Stomach smooth muscle (tissue), 2 donors: Measurements from ENCODE around the gene ACOXL.
"Not testable (repeated sequence)": the region's sequence is repeated elsewhere in the genome, so short reads cannot be mapped to it uniquely, and the experiment has no call there.

ENCODE experiments used
- H3K27ac ChIP-seq: one replicate; pipeline ENCODE4 v1.7.0; 2013; ENCODE audit warnings: mild to moderate bottlenecking, low read length, inconsistent platforms
- H3K27me3 ChIP-seq, 2 donors: one replicate each; pipeline ENCODE4 v1.7.0; 2013; ENCODE audit warnings: low read length in 2 of 2; ENCODE audit not compliant: insufficient read depth in 2 of 2, control insufficient read depth in 1 of 2
- H3K36me3 ChIP-seq, 2 donors: one replicate each; pipeline ENCODE4 v1.7.0; 2013; ENCODE audit warnings: low read length in 2 of 2; ENCODE audit not compliant: control insufficient read depth in 2 of 2, insufficient read depth in 2 of 2
- H3K4me1 ChIP-seq: one replicate; pipeline ENCODE4 v1.7.0; 2013; ENCODE audit warnings: low read length; ENCODE audit not compliant: control insufficient read depth, insufficient read depth
- H3K4me3 ChIP-seq, 2 donors: one replicate each; pipeline ENCODE4 v1.7.0; 2013; ENCODE audit warnings: low read length in 2 of 2
- H3K9ac ChIP-seq, 2 donors: one replicate each; pipeline ENCODE4 v1.7.0; 2013; ENCODE audit warnings: low read length in 2 of 2, mild to moderate bottlenecking in 1 of 2
- H3K9me3 ChIP-seq, 2 donors: one replicate each; pipeline ENCODE4 v1.7.0; 2013; ENCODE audit warnings: low read length in 2 of 2; ENCODE audit not compliant: control insufficient read depth in 2 of 2
- donor health status: healthy.
- donor health status: Pancreatic carcinoma.

The ACOXL gene

DNA sequence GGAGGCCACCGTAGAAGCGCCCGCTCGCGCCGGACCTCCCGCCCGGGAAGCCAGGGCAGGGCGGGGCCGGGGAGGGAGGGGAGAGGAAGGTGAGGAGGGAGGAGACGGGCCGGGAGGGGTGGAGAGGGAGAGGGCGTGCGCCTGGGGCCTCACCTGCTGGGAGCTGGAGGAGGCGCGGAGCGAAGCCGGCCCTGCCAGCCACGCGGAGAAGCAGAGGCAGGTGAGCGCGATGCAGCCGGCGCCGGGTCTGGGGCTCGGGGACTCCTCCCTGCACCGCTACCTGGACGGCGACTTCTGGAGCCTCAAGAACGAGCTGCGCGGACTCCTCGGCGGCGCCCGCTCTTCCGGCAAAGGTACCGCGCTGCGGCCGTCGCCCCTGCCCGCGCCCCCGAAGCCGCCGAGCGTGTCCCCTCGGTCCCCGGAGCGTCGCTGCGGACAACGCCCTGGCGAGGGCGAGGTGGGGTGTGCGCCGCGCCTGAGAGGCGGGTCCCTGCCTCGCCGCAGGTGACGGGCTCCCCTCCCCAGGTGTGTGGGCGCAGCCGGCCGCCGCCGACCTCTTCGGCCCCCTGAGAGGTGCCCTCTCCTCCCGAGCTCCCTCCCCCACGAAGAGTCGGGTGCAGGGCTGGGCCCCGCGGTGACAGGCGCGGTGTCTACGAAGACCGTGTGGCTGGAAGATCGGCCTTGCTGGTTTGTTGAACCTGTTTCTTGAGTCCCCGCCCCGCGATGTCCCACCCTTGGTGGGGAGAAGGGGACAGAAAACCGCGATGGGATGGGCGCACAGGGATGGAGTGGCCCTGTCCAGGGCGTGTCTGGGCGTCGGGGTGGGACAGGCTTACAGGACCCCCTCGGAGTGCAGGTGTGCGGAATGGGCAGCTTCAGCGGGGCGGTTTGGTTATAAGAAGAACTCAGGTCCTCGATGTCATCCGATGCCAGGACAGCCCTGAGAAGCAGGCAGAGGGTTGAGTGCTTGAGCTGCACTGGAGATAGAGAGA is at the start of gene ACOXL:
Gene ACOXL, plus strand, starts transcription at position 152 of the 992 bp plus-strand sequence. CDS start 35,817 bp downstream, outside the sequence.
- Histone ChIP-seq H3K27ac (no peak within 1 kb of the TSS), H3K9me3 (peaks cover 0 to 8% of the 10 kb centered on the region in 2 donors), H3K9ac (no peak within 1 kb of the TSS), H3K36me3 (no peaks in the 10 kb centered on the region), H3K27me3 (peaks cover 41 to 46% of the 10 kb centered on the region in 2 donors), H3K4me3 (peak within 1 kb of the TSS; percentile 16 to 54), H3K4me1 (peaks cover 10% of the 10 kb centered on the region)

GRCh38 chr2:110682872-110683271 is 49.5 kb upstream of the ACOXL start:
- H3K4me1 ChIP-seq, result peaks cover 3% of the 10 kb centered on the region
- no peak overlapping the region for H3K27ac ChIP-seq
- no peak overlapping the region for H3K9ac ChIP-seq
- H3K36me3 ChIP-seq, result no peaks in the 10 kb centered on the region
- peaks cover 0 to 5% of the 10 kb centered on the region in 2 donors for H3K9me3 ChIP-seq
- no peaks in the 10 kb centered on the region for H3K27me3 ChIP-seq
- H3K4me3 ChIP-seq, result no peak overlapping the region

DNA sequence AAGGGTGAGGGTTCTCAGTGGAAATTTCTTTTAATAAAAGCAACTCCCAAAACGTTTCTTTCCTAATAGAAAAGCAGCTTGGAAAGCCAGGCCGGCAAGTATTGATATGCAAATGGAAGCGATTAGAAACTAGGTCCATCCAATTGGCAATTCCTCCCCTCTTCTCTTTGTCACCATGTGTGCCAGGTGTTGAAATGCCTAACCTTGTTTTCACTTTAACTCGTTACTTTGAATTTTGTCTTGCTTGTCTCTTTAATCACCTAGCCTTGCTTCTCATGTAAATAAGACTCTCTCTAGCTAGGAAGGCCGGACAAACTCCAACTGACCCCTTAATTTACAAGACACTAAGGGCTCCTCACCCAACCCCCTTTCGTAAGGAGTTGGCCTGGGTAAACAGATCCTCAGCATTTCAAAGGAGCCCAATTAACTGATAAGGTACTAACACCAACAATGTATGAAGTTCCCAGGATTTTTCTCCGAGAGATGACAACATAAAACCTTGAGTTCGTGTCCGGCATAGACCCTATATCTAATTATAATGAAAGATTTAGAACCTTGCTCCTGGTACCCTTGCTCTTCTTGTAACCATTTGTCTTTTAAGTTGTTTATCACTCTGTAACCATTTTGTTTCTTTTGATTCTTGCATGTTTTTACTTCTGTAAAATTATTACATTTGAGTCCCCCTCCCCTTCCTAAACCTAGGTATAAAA is 44.4 kb upstream of the ACOXL start:
- not testable (repeated sequence) for H3K9ac ChIP-seq, H3K4me1 ChIP-seq, H3K4me3 ChIP-seq, H3K27ac ChIP-seq, H3K36me3 ChIP-seq, H3K9me3 ChIP-seq, H3K27me3 ChIP-seq

DNA sequence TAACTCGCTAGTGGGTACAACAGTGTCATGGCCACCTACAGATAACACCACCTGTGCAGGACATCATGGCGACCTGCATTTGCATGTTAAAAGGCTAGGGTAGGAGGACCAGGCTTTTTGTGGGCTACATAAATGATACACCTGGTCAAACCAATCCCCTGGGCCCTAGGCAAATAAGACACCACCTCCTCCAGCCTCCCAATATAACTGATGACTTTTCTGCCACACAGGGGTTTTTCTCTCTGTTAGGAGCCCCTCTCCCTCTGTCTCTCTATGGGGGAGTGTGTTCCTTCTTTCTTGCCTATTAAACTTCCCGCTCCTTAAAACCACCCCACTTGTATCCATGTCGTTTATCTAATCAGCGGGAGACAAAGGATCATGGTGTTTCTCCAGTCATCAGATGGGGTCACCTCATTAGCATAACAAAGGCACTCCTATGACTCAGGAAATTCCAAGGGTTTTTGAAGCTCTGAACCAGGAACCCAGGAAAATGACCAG is 43.7 kb upstream of the ACOXL start:
- Histone ChIP-seq H3K4me3 (no peak overlapping the region), H3K9me3 (peaks cover 0 to 5% of the 10 kb centered on the region in 2 donors), H3K27me3 (no peaks in the 10 kb centered on the region), H3K9ac (no peak overlapping the region), H3K36me3 (no peaks in the 10 kb centered on the region), H3K4me1 (no peaks in the 10 kb centered on the region), H3K27ac (no peak overlapping the region)

DNA sequence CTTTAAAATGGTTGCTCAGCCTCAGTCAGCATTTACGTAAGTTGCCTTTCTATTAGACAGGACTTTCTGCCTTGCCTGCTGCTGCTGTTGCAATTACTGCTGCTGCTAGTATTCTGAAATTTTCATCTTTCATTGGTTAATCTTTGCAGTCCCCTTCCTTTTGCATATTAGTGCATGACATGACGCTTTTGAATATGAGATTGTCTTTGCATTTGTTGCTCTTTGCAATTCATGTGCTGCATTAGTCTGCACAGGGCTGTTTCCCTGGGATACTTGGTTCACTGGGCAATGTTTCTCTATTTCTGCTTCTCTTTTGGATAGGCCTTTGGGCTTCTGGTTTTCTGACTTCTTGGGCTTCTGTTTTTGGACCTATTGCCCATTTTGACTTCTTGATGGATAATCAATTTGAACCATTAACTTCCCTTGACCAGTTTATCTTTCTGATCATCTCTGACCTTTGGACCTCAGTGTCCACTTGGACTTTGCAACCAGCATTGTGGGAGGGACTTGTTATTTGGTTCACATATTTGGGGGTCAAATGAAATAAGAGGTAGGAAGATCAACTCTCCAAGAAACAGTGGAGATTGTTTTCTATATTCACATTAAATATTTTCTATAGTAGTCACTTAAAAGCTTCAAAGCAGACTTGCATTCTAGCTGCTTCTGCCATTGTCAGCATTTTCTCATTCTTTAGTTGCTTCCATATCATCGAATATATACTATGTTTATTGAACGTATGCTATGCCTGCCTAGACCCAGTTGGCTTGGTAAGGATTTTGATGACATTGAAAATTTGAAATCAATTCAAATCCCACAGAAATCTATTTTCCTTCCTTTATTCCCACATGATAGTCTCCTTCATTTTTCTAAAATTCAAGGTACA is 42.0 kb upstream of the ACOXL start:
- H3K4me1 ChIP-seq, result no peaks in the 10 kb centered on the region
- H3K9me3 ChIP-seq, result peaks cover 0 to 5% of the 10 kb centered on the region in 2 donors
- no peak overlapping the region for H3K4me3 ChIP-seq
- no peak overlapping the region for H3K9ac ChIP-seq
- H3K27me3 ChIP-seq, result no peaks in the 10 kb centered on the region
- no peaks in the 10 kb centered on the region for H3K36me3 ChIP-seq
- no peak overlapping the region for H3K27ac ChIP-seq

- no peaks in the 10 kb centered on the region for H3K27me3 ChIP-seq
Observed at GRCh38 chr2:110691612-110692258, 40.6 kb upstream of the ACOXL start.

DNA sequence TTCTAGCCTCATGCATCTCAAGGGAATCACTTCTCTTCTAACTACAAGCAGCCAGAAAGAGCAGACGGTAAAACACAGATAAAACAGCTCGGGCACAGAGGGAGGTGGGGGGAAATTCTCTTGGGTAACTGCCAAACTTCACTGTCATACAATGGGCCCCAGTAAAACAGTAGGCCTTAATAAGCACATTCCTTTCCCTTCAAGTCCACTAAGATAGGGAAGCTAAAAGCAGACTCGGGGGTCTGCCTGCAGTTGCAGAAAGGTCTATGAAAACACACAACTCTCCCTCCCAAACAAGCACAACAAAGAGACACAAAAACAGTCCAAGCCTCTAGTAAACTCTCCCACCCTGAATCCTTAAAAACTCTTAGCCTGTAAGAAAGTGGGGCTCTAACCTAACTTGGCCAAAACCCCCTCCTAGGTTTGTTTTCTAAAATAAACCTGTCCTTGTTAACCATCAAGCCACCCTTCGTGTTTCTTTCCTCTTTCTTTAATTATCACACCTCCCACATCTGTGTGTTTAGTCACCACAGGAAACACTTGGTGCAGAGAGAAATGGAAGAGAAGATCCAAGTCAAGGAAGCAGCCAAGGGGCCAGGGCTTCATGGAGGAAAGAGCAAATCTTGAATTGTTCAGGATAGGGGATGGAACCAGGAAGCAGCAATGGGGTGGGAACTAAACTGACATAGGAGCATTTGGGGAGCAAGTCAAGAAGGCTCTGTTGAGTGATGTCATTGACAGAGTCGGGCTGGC is 37.1 kb upstream of the ACOXL start:
- H3K27me3 ChIP-seq, H3K9ac ChIP-seq, H3K4me1 ChIP-seq, H3K36me3 ChIP-seq, H3K27ac ChIP-seq, H3K4me3 ChIP-seq, H3K9me3 ChIP-seq: not testable (repeated sequence)

More at GRCh38 chr2:110691612-110692258, 40.6 kb upstream of the ACOXL start:
- Histone ChIP-seq H3K4me3 (no peak overlapping the region), H3K4me1 (no peaks in the 10 kb centered on the region), H3K9ac (no peak overlapping the region), H3K27ac (no peak overlapping the region), H3K36me3 (no peaks in the 10 kb centered on the region), H3K9me3 (peaks cover 0 to 5% of the 10 kb centered on the region in 2 donors)

GRCh38 chr2:110698253-110698652 is 34.1 kb upstream of the ACOXL start:
- H3K36me3 ChIP-seq, H3K27ac ChIP-seq, H3K27me3 ChIP-seq, H3K4me1 ChIP-seq, H3K4me3 ChIP-seq, H3K9ac ChIP-seq, H3K9me3 ChIP-seq: not testable (repeated sequence)

DNA sequence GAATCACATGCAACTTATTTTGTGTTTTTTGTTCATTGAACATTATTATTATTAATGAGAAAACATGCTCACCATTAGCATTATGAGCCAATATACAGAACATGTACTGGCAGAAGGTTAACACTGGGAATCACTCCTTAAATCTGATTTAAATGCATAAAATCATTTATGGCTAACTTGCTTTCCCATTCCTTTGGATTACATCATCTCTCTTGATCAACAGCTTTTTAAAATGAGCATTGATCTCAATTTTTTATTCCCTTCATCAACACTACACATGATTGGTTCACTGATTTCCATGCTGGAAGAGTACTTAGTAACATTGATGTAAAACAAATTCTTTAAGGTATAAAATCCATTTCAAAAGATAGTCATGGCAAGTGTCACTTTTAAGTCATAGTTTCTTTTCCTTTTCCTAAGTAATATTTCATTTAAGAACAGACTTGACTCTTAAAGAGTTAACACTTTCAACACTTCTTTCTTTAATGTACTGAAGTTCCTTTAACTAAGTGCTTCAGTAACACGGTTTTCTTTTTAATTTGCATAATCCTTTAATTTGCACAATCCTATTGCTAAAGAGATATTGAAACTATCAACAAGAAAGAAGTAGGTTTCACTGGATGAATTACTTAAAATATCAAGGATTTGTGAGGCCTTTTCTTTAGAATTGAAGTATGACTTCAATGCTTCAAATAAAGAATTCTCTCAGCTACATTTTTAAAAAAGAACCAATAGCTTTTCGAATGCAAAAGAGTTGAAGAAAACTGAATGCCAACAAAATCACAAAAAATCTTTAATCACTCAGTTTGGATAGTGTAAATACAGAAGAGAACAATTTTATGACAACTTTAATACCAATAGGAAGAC is 29.6 kb upstream of the ACOXL start:
- Histone ChIP-seq H3K9ac (no peak overlapping the region), H3K4me1 (no peaks in the 10 kb centered on the region), H3K27ac (no peak overlapping the region), H3K9me3 (no peaks in the 10 kb centered on the region), H3K36me3 (no peaks in the 10 kb centered on the region), H3K27me3 (no peaks in the 10 kb centered on the region), H3K4me3 (no peak overlapping the region)
